K562 (cell line): Measurements from ENCODE around the gene VAPB. TPM values are rescaled to one million over a fixed set of nuclear protein-coding genes. Genes with fewer than 3 reads are reported as not detected.

Experiments
- CREB1 ChIP-seq, 2 experiments: sonication (generic) in 1 of 2; formaldehyde crosslinking in 1 of 2; IDR thresholded peaks; 2 replicates each; pipeline versions ENCODE4 v1.6.1 to v1.8.0; 2012 to 2022; ENCODE audit warnings: inconsistent platforms in 1 of 2, mild to moderate bottlenecking in 1 of 2, missing genetic modification reagents in 1 of 2, moderate library complexity in 1 of 2
- EGR1 ChIP-seq: fragments of 450-650 bp; conservative IDR thresholded peaks from 2 replicates; pipeline ENCODE4 v1.6.1; 2017; ENCODE audit warnings: mild to moderate bottlenecking
- ESRRA ChIP-seq: fragments of 450-650 bp; IDR thresholded peaks from 2 replicates; pipeline ENCODE4 v1.6.1; 2014; ENCODE audit warnings: low read depth, mild to moderate bottlenecking, moderate library complexity, borderline replicate concordance
- FOS ChIP-seq: IDR thresholded peaks from 3 replicates; pipeline ENCODE4 v1.6.1; 2011; ENCODE audit not compliant: insufficient read length; ENCODE audit errors: extremely low read depth
- SLC30A9 ChIP-seq: fragments of 250-450 bp; sonication (Bioruptor Pico); IDR thresholded peaks from 2 replicates; pipeline ENCODE4 v1.8.0; 2022; ENCODE audit warnings: mild to moderate bottlenecking, moderate library complexity
- ZBTB17 ChIP-seq: fragments of 450-650 bp; formaldehyde crosslinking; IDR thresholded peaks from 2 replicates; pipeline ENCODE4 v1.4.0; 2020; ENCODE audit warnings: mild to moderate bottlenecking
- ZNF239 ChIP-seq: fragments of 250-450 bp; sonication (Bioruptor Pico); IDR thresholded peaks from 2 replicates; pipeline ENCODE4 v1.4.0; 2020; ENCODE audit warnings: mild to moderate bottlenecking
- ZNF699 ChIP-seq: fragments of 250-450 bp; sonication (Bioruptor Pico); IDR thresholded peaks from 2 replicates; pipeline ENCODE4 v1.8.0; 2021; ENCODE audit warnings: mild to moderate bottlenecking, moderate library complexity; ENCODE audit not compliant: insufficient replicate concordance
- polyA plus RNA-seq, 8 experiments: library from polyadenylated mRNA; depleted of rRNA in 4 of 8; stranded (reverse) in 5 of 8; unstranded in 3 of 8; fragments of >200 nt; fragmentation: Nextera tagmentation in 2 of 8; fragmentation: Illumina TruSeq in 1 of 8; extraction: Ambion mirVana in 2 of 8; extraction: Trizol in 1 of 8; gene quantifications; 2 replicates each; pipeline versions ENCODE4 v1.2.1 to v1.2.3, GENCODE V29; 2011 to 2014; ENCODE audit warnings: inconsistent platforms in 1 of 8, missing spikeins in 1 of 8
- total RNA-seq, 7 experiments: library from RNA; depleted of rRNA in 6 of 7; stranded (reverse); fragments of >200 nt in 6 of 7; fragmentation: Illumina TruSeq in 2 of 7; extraction: Trizol in 2 of 7; gene quantifications; 2 replicates each; pipeline versions ENCODE4 v1.2.1 to v1.2.3, GENCODE V29; 2011 to 2021; ENCODE audit warnings: low replicate concordance in 1 of 7
- TF ChIP-seq, protein P1 (sequence below): fragments of 450-650 bp; IDR thresholded peaks from 2 replicates; pipeline ENCODE4 v1.6.1; 2016; ENCODE audit warnings: mild to moderate bottlenecking, moderate library complexity
- TF ChIP-seq, protein P2 (sequence below): conservative IDR thresholded peaks from 2 replicates; pipeline ENCODE4 v1.6.1; 2011; ENCODE audit warnings: low read depth, mild to moderate bottlenecking, low read length; ENCODE audit not compliant: control insufficient read depth
- TF ChIP-seq, protein P3 (sequence below): fragments of 250-450 bp; sonication (Bioruptor Pico); IDR thresholded peaks from 2 replicates; pipeline ENCODE4 v1.4.0; 2020; ENCODE audit warnings: mild to moderate bottlenecking
- TF ChIP-seq, protein P4 (sequence below): sonication (generic); formaldehyde crosslinking; IDR thresholded peaks from 2 replicates; pipeline ENCODE4 v1.8.0; 2022; ENCODE audit warnings: mild to moderate bottlenecking, low read depth, missing genetic modification reagents

VAPB gene
- total and polyA plus RNA-seq, 9 of the 15 experiments (the other 6 are each of a cell fraction or from before 2014, with no cell fraction given) = 3.4 to 51.0 (median 27.9) TPM

DNA sequence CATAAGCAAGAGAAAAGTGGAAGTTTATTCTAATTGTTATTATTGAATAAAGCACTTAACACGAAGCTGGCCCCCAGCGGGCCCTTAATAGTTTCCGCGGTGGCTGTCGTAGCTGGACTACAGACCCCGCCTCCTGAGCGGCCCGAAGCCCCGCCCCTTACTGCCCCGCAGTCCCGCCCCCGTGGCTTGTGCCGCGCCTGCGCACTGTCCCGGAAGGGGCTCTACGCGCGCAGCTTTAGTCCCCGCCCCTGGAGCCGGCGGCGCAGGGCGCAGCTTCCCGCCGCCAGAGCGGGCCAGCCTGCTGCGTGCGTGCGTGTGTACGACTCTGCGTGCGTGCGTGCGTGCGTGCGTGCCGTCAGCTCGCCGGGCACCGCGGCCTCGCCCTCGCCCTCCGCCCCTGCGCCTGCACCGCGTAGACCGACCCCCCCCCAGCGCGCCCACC, at the start of gene VAPB (continued):
- TF ChIP-seq, protein P1, sequence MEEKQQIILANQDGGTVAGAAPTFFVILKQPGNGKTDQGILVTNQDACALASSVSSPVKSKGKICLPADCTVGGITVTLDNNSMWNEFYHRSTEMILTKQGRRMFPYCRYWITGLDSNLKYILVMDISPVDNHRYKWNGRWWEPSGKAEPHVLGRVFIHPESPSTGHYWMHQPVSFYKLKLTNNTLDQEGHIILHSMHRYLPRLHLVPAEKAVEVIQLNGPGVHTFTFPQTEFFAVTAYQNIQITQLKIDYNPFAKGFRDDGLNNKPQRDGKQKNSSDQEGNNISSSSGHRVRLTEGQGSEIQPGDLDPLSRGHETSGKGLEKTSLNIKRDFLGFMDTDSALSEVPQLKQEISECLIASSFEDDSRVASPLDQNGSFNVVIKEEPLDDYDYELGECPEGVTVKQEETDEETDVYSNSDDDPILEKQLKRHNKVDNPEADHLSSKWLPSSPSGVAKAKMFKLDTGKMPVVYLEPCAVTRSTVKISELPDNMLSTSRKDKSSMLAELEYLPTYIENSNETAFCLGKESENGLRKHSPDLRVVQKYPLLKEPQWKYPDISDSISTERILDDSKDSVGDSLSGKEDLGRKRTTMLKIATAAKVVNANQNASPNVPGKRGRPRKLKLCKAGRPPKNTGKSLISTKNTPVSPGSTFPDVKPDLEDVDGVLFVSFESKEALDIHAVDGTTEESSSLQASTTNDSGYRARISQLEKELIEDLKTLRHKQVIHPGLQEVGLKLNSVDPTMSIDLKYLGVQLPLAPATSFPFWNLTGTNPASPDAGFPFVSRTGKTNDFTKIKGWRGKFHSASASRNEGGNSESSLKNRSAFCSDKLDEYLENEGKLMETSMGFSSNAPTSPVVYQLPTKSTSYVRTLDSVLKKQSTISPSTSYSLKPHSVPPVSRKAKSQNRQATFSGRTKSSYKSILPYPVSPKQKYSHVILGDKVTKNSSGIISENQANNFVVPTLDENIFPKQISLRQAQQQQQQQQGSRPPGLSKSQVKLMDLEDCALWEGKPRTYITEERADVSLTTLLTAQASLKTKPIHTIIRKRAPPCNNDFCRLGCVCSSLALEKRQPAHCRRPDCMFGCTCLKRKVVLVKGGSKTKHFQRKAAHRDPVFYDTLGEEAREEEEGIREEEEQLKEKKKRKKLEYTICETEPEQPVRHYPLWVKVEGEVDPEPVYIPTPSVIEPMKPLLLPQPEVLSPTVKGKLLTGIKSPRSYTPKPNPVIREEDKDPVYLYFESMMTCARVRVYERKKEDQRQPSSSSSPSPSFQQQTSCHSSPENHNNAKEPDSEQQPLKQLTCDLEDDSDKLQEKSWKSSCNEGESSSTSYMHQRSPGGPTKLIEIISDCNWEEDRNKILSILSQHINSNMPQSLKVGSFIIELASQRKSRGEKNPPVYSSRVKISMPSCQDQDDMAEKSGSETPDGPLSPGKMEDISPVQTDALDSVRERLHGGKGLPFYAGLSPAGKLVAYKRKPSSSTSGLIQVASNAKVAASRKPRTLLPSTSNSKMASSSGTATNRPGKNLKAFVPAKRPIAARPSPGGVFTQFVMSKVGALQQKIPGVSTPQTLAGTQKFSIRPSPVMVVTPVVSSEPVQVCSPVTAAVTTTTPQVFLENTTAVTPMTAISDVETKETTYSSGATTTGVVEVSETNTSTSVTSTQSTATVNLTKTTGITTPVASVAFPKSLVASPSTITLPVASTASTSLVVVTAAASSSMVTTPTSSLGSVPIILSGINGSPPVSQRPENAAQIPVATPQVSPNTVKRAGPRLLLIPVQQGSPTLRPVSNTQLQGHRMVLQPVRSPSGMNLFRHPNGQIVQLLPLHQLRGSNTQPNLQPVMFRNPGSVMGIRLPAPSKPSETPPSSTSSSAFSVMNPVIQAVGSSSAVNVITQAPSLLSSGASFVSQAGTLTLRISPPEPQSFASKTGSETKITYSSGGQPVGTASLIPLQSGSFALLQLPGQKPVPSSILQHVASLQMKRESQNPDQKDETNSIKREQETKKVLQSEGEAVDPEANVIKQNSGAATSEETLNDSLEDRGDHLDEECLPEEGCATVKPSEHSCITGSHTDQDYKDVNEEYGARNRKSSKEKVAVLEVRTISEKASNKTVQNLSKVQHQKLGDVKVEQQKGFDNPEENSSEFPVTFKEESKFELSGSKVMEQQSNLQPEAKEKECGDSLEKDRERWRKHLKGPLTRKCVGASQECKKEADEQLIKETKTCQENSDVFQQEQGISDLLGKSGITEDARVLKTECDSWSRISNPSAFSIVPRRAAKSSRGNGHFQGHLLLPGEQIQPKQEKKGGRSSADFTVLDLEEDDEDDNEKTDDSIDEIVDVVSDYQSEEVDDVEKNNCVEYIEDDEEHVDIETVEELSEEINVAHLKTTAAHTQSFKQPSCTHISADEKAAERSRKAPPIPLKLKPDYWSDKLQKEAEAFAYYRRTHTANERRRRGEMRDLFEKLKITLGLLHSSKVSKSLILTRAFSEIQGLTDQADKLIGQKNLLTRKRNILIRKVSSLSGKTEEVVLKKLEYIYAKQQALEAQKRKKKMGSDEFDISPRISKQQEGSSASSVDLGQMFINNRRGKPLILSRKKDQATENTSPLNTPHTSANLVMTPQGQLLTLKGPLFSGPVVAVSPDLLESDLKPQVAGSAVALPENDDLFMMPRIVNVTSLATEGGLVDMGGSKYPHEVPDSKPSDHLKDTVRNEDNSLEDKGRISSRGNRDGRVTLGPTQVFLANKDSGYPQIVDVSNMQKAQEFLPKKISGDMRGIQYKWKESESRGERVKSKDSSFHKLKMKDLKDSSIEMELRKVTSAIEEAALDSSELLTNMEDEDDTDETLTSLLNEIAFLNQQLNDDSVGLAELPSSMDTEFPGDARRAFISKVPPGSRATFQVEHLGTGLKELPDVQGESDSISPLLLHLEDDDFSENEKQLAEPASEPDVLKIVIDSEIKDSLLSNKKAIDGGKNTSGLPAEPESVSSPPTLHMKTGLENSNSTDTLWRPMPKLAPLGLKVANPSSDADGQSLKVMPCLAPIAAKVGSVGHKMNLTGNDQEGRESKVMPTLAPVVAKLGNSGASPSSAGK = no peak
- TF ChIP-seq, protein P2, sequence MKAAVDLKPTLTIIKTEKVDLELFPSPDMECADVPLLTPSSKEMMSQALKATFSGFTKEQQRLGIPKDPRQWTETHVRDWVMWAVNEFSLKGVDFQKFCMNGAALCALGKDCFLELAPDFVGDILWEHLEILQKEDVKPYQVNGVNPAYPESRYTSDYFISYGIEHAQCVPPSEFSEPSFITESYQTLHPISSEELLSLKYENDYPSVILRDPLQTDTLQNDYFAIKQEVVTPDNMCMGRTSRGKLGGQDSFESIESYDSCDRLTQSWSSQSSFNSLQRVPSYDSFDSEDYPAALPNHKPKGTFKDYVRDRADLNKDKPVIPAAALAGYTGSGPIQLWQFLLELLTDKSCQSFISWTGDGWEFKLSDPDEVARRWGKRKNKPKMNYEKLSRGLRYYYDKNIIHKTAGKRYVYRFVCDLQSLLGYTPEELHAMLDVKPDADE = peak; percentile 74; the same call in 1 of the 2 replicates
- TF ChIP-seq EGR1 (peak; percentile 81), SLC30A9 (CRISPR knock-in tag) (no peak), ESRRA (no peak; the same call in 1 of the 2 replicates), CREB1 (IDR thresholded peaks at IDR 0.05) (0 out of 2 replicates have a peak, but pooled peaks have one; percentile 10), CREB1 (CRISPR knock-in tag; IDR thresholded peaks at IDR 0.05) (no peak), ZNF239 (CRISPR knock-in tag) (no peak), ZNF699 (CRISPR knock-in tag) (no peak), FOS (no peak), ZBTB17 (CRISPR knock-in tag) (no peak)
- TF ChIP-seq, protein P3, sequence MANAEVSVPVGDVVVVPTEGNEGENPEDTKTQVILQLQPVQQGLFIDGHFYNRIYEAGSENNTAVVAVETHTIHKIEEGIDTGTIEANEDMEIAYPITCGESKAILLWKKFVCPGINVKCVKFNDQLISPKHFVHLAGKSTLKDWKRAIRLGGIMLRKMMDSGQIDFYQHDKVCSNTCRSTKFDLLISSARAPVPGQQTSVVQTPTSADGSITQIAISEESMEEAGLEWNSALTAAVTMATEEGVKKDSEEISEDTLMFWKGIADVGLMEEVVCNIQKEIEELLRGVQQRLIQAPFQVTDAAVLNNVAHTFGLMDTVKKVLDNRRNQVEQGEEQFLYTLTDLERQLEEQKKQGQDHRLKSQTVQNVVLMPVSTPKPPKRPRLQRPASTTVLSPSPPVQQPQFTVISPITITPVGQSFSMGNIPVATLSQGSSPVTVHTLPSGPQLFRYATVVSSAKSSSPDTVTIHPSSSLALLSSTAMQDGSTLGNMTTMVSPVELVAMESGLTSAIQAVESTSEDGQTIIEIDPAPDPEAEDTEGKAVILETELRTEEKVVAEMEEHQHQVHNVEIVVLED (CRISPR knock-in tag) = peak; percentile 99
- TF ChIP-seq, protein P4, sequence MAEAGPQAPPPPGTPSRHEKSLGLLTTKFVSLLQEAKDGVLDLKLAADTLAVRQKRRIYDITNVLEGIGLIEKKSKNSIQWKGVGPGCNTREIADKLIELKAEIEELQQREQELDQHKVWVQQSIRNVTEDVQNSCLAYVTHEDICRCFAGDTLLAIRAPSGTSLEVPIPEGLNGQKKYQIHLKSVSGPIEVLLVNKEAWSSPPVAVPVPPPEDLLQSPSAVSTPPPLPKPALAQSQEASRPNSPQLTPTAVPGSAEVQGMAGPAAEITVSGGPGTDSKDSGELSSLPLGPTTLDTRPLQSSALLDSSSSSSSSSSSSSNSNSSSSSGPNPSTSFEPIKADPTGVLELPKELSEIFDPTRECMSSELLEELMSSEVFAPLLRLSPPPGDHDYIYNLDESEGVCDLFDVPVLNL (CRISPR knock-in tag) = peak; percentile 89; the same call in 1 of the 2 replicates
